ENCODE measurements around the gene TMTC1. TPM values are rescaled to one million over a fixed set of nuclear protein-coding genes. Genes with fewer than 3 reads are reported as not detected.

The TMTC1 gene
- total and polyA plus RNA-seq, 2 donors, result 24.8 to 30.3 TPM

GRCh38 chr12:29676676-29677075 is 107.1 kb downstream of the TMTC1 start:
- WGBS, result 97% methylated on average over 2 of the region's 2 CpGs
- no peak for DNase-seq (ENCODE audit: extremely low spot score)
- Histone ChIP-seq H3K4me3 (ENCODE audit: low read depth, low read length) (no peak overlapping the region), H3K4me1 (ENCODE audit: insufficient read depth) (no peaks in the 10 kb centered on the region), H3K27ac (ENCODE audit: low read depth) (no peak overlapping the region), H3K36me3 (ENCODE audit: insufficient read depth) (no peaks in the 10 kb centered on the region)

- H3K27ac ChIP-seq (ENCODE audit: low read depth), result no peak overlapping the region
- H3K4me1 ChIP-seq (ENCODE audit: insufficient read depth), result no peaks in the 10 kb centered on the region
- WGBS, result 80% methylated on average over 5 of the region's 5 CpGs
- no peak for DNase-seq (ENCODE audit: extremely low spot score)
- no peaks in the 10 kb centered on the region for H3K36me3 ChIP-seq (ENCODE audit: insufficient read depth)
- H3K4me3 ChIP-seq (ENCODE audit: low read depth, low read length), result no peak overlapping the region
Measured at GRCh38 chr12:29674463-29674862, 109.3 kb downstream of the TMTC1 start.

- 44% methylated on average over 3 of the region's 3 CpGs for WGBS
Measured at GRCh38 chr12:29673346-29673745, 110.4 kb downstream of the TMTC1 start.

GRCh38 chr12:29672580-29672979 is 111.2 kb downstream of the TMTC1 start:
- no peak overlapping the region for H3K4me3 ChIP-seq (ENCODE audit: low read depth, low read length)
- H3K27ac ChIP-seq (ENCODE audit: low read depth), result no peak overlapping the region
- H3K36me3 ChIP-seq (ENCODE audit: insufficient read depth), result no peaks in the 10 kb centered on the region
- no peaks in the 10 kb centered on the region for H3K4me1 ChIP-seq (ENCODE audit: insufficient read depth)
- 33% methylated on average over 4 of the region's 4 CpGs for WGBS
- DNase-seq (ENCODE audit: extremely low spot score), result no peak

More at GRCh38 chr12:29673346-29673745, 110.4 kb downstream of the TMTC1 start:
- H3K36me3 ChIP-seq (ENCODE audit: insufficient read depth), result no peaks in the 10 kb centered on the region
- H3K4me1 ChIP-seq (ENCODE audit: insufficient read depth), result no peaks in the 10 kb centered on the region
- H3K4me3 ChIP-seq (ENCODE audit: low read depth, low read length), result no peak overlapping the region
- no peak for DNase-seq (ENCODE audit: extremely low spot score)
- no peak overlapping the region for H3K27ac ChIP-seq (ENCODE audit: low read depth)

- no peaks in the 10 kb centered on the region for H3K4me1 ChIP-seq (ENCODE audit: insufficient read depth)
- 93% methylated on average over 2 of the region's 2 CpGs for WGBS
Measured at GRCh38 chr12:29671742-29672141, 112.0 kb downstream of the TMTC1 start.

GRCh38 chr12:29667011-29667410 is 116.7 kb downstream of the TMTC1 start:
- 80% methylated on average over 2 of the region's 2 CpGs for WGBS
- no peak overlapping the region for H3K27ac ChIP-seq (ENCODE audit: low read depth)
- no peak for DNase-seq (ENCODE audit: extremely low spot score)
- no peaks in the 10 kb centered on the region for H3K36me3 ChIP-seq (ENCODE audit: insufficient read depth)
- H3K4me3 ChIP-seq (ENCODE audit: low read depth, low read length), result no peak overlapping the region
- H3K4me1 ChIP-seq (ENCODE audit: insufficient read depth), result no peaks in the 10 kb centered on the region

More at GRCh38 chr12:29671742-29672141, 112.0 kb downstream of the TMTC1 start:
- no peak for DNase-seq (ENCODE audit: extremely low spot score)
- Histone ChIP-seq H3K4me3 (ENCODE audit: low read depth, low read length) (no peak overlapping the region), H3K36me3 (ENCODE audit: insufficient read depth) (no peaks in the 10 kb centered on the region), H3K27ac (ENCODE audit: low read depth) (no peak overlapping the region)

GRCh38 chr12:29665107-29665506 is 118.6 kb downstream of the TMTC1 start:
- H3K36me3 ChIP-seq (ENCODE audit: insufficient read depth), result no peaks in the 10 kb centered on the region
- 88% methylated on average over 5 of the region's 5 CpGs for WGBS
- H3K4me3 ChIP-seq (ENCODE audit: low read depth, low read length), result no peak overlapping the region
- no peak overlapping the region for H3K27ac ChIP-seq (ENCODE audit: low read depth)
- H3K4me1 ChIP-seq (ENCODE audit: insufficient read depth), result no peaks in the 10 kb centered on the region
- no peak for DNase-seq (ENCODE audit: extremely low spot score)

GRCh38 chr12:29662734-29663323 is 120.9 kb downstream of the TMTC1 start:
- DNase-seq (ENCODE audit: extremely low spot score), result no peak
- Histone ChIP-seq H3K4me3 (ENCODE audit: low read depth, low read length) (no peak overlapping the region), H3K4me1 (ENCODE audit: insufficient read depth) (no peaks in the 10 kb centered on the region), H3K27ac (ENCODE audit: low read depth) (no peak overlapping the region), H3K36me3 (ENCODE audit: insufficient read depth) (no peaks in the 10 kb centered on the region)
- 51% methylated on average over 9 of the region's 9 CpGs for WGBS

- Histone ChIP-seq H3K36me3 (ENCODE audit: insufficient read depth) (no peaks in the 10 kb centered on the region), H3K4me1 (ENCODE audit: insufficient read depth) (no peaks in the 10 kb centered on the region), H3K4me3 (ENCODE audit: low read depth, low read length) (no peak overlapping the region), H3K27ac (ENCODE audit: low read depth) (no peak overlapping the region)
- WGBS, result 93% methylated on average over 6 of the region's 6 CpGs
- no peak for DNase-seq (ENCODE audit: extremely low spot score)
Measured at GRCh38 chr12:29660847-29661246, 122.9 kb downstream of the TMTC1 start.

- WGBS, result 86% methylated on average over 3 of the region's 3 CpGs
- no peaks in the 10 kb centered on the region for H3K4me1 ChIP-seq (ENCODE audit: insufficient read depth)
- DNase-seq (ENCODE audit: extremely low spot score), result no peak
- no peaks in the 10 kb centered on the region for H3K36me3 ChIP-seq (ENCODE audit: insufficient read depth)
- H3K27ac ChIP-seq (ENCODE audit: low read depth), result no peak overlapping the region
- H3K4me3 ChIP-seq (ENCODE audit: low read depth, low read length), result no peak overlapping the region
Measured at GRCh38 chr12:29656762-29657538, 126.8 kb downstream of the TMTC1 start.

- H3K4me3 ChIP-seq (ENCODE audit: low read depth, low read length), result no peak overlapping the region
- WGBS, result 57% methylated on average over 6 of the region's 6 CpGs
Measured at GRCh38 chr12:29655861-29656260, 127.9 kb downstream of the TMTC1 start.

GRCh38 chr12:29653286-29653685 is 130.5 kb downstream of the TMTC1 start:
- no peak for DNase-seq (ENCODE audit: extremely low spot score)
- H3K36me3 ChIP-seq (ENCODE audit: insufficient read depth), result no peaks in the 10 kb centered on the region
- no peak overlapping the region for H3K27ac ChIP-seq (ENCODE audit: low read depth)
- 94% methylated on average over 4 of the region's 4 CpGs for WGBS
- H3K4me3 ChIP-seq (ENCODE audit: low read depth, low read length), result no peak overlapping the region
- no peaks in the 10 kb centered on the region for H3K4me1 ChIP-seq (ENCODE audit: insufficient read depth)

More at GRCh38 chr12:29655861-29656260, 127.9 kb downstream of the TMTC1 start:
- no peak for DNase-seq (ENCODE audit: extremely low spot score)
- H3K27ac ChIP-seq (ENCODE audit: low read depth), result no peak overlapping the region
- no peaks in the 10 kb centered on the region for H3K4me1 ChIP-seq (ENCODE audit: insufficient read depth)
- no peaks in the 10 kb centered on the region for H3K36me3 ChIP-seq (ENCODE audit: insufficient read depth)

- no peak overlapping the region for H3K4me3 ChIP-seq (ENCODE audit: low read depth, low read length)
- no peaks in the 10 kb centered on the region for H3K36me3 ChIP-seq (ENCODE audit: insufficient read depth)
- 93% methylated on average over 4 of the region's 4 CpGs for WGBS
- no peaks in the 10 kb centered on the region for H3K4me1 ChIP-seq (ENCODE audit: insufficient read depth)
- H3K27ac ChIP-seq (ENCODE audit: low read depth), result no peak overlapping the region
- DNase-seq (ENCODE audit: extremely low spot score), result no peak
Measured at GRCh38 chr12:29650371-29650770, 133.4 kb downstream of the TMTC1 start.

- Histone ChIP-seq H3K36me3 (ENCODE audit: insufficient read depth) (no peaks in the 10 kb centered on the region), H3K4me3 (ENCODE audit: low read depth, low read length) (no peak overlapping the region)
Measured at GRCh38 chr12:29649722-29650121, 134.0 kb downstream of the TMTC1 start.

More at GRCh38 chr12:29649722-29650121, 134.0 kb downstream of the TMTC1 start:
- 70% methylated on average over 2 of the region's 2 CpGs for WGBS
- H3K4me1 ChIP-seq (ENCODE audit: insufficient read depth), result no peaks in the 10 kb centered on the region
- no peak overlapping the region for H3K27ac ChIP-seq (ENCODE audit: low read depth)
- DNase-seq (ENCODE audit: extremely low spot score), result no peak
